Trophoblast cell (in vitro differentiated cells and primary cell): Measurements from ENCODE around the gene SENP5.
A peak's percentile ranks its signal among the peaks of the same experiment; 100 is the strongest.

ENCODE experiments used
- DNase-seq, 2 donors: peaks; one replicate each; pipeline ENCODE4 v3.0.0-alpha.2; 2016
- H2AFZ ChIP-seq: 2 replicates; pipeline ENCODE4 v1.6.1; 2013; ENCODE audit warnings: low read length, moderate library complexity, mild to moderate bottlenecking; ENCODE audit not compliant: insufficient read depth, poor library complexity
- H2AK5ac ChIP-seq: 2 replicates; pipeline ENCODE4 v1.6.1; 2013; ENCODE audit warnings: mild to moderate bottlenecking, low read length
- H2BK120ac ChIP-seq: 2 replicates; pipeline ENCODE4 v1.6.1; 2013; ENCODE audit warnings: low read length, mild to moderate bottlenecking, moderate library complexity; ENCODE audit not compliant: insufficient read depth, poor library complexity
- H2BK12ac ChIP-seq: 2 replicates; pipeline ENCODE4 v1.6.1; 2013; ENCODE audit warnings: mild to moderate bottlenecking, low read length, moderate library complexity
- H2BK5ac ChIP-seq: 2 replicates; pipeline ENCODE4 v1.6.1; 2013; ENCODE audit warnings: low read length, low read depth, moderate library complexity, mild to moderate bottlenecking; ENCODE audit not compliant: poor library complexity
- H3K14ac ChIP-seq: 2 replicates; pipeline ENCODE4 v1.6.1; 2013; ENCODE audit warnings: mild to moderate bottlenecking, low read length
- H3K18ac ChIP-seq: 2 replicates; pipeline ENCODE4 v1.6.1; 2013; ENCODE audit warnings: mild to moderate bottlenecking, low read length
- H3K23ac ChIP-seq: 2 replicates; pipeline ENCODE4 v1.6.1; 2013; ENCODE audit warnings: low read length
- H3K27ac ChIP-seq: 2 replicates; pipeline ENCODE4 v1.5.1; 2013; ENCODE audit warnings: low read depth, mild to moderate bottlenecking, inconsistent platforms, low read length, moderate library complexity
- H3K27me3 ChIP-seq: 2 replicates; pipeline ENCODE4 v1.6.1; 2013; ENCODE audit warnings: inconsistent platforms, mild to moderate bottlenecking, low read length, moderate library complexity; ENCODE audit not compliant: insufficient read depth
- H3K36me3 ChIP-seq, 2 experiments: 1 replicate in 1 of 2; 2 replicates in 1 of 2; pipeline ENCODE4 v1.6.1; 2013; ENCODE audit warnings: low read length in 2 of 2, mild to moderate bottlenecking in 2 of 2, moderate library complexity in 1 of 2; ENCODE audit not compliant: insufficient read depth in 2 of 2, control insufficient read depth in 1 of 2
- H3K4ac ChIP-seq: 2 replicates; pipeline ENCODE4 v1.6.1; 2013; ENCODE audit warnings: low read depth, mild to moderate bottlenecking, low read length, moderate library complexity
- H3K4me1 ChIP-seq, 2 experiments: 1 replicate in 1 of 2; 2 replicates in 1 of 2; pipeline ENCODE4 v1.6.1; 2013; ENCODE audit warnings: low read length in 2 of 2, mild to moderate bottlenecking in 2 of 2, moderate library complexity in 1 of 2; ENCODE audit not compliant: insufficient read depth in 2 of 2, control insufficient read depth in 1 of 2
- H3K4me2 ChIP-seq: 2 replicates; pipeline ENCODE4 v1.6.1; 2013; ENCODE audit warnings: inconsistent platforms, mild to moderate bottlenecking, low read length, moderate library complexity
- H3K4me3 ChIP-seq: 2 replicates; pipeline ENCODE4 v1.5.1; 2013; ENCODE audit warnings: mild to moderate bottlenecking, low read depth, low read length, inconsistent platforms
- H3K79me1 ChIP-seq: one replicate; pipeline ENCODE4 v1.6.1; 2013; ENCODE audit warnings: low read length
- H3K79me2 ChIP-seq: 2 replicates; pipeline ENCODE4 v1.6.1; 2013; ENCODE audit warnings: low read length, mild to moderate bottlenecking; ENCODE audit not compliant: control insufficient read depth, insufficient read depth, poor library complexity
- H3K9ac ChIP-seq: 2 replicates; pipeline ENCODE4 v1.6.1; 2013; ENCODE audit warnings: mild to moderate bottlenecking, low read length
- H3K9me3 ChIP-seq: 2 replicates; pipeline ENCODE4 v1.6.1; 2013; ENCODE audit warnings: low read depth, mild to moderate bottlenecking, control low read depth, inconsistent platforms, low read length; ENCODE audit not compliant: insufficient read depth
- H4K12ac ChIP-seq: 2 replicates; pipeline ENCODE4 v1.6.1; 2013; ENCODE audit warnings: low read depth, mild to moderate bottlenecking, low read length, moderate library complexity
- H4K8ac ChIP-seq: 2 replicates; pipeline ENCODE4 v1.6.1; 2013; ENCODE audit warnings: low read depth, mild to moderate bottlenecking, low read length, moderate library complexity
- H4K91ac ChIP-seq: one replicate; pipeline ENCODE4 v1.6.1; 2013; ENCODE audit warnings: low read depth, mild to moderate bottlenecking, low read length, moderate library complexity
- WGBS: extraction: QIAGEN DNeasy Blood & Tissue Kit; methylation state at CpG from one replicate; pipeline ENCODE4 v1.1.7; 2013; ENCODE audit warnings: missing lambda C conversion rate; ENCODE audit not compliant: insufficient read length, insufficient coverage; ENCODE audit errors: extremely low coverage; 5-methylcytosine and 5-hydroxymethylcytosine counted together

The SENP5 gene

GRCh38 chr3:196975349-196975748, 107.6 kb downstream of the SENP5 start:
- Histone ChIP-seq H3K4me3 (no peak overlapping the region), H3K4me2 (no peak overlapping the region), H3K79me1 (no peaks in the 10 kb centered on the region), H4K8ac (no peak overlapping the region), H2BK5ac (no peak overlapping the region), H2BK12ac (no peak overlapping the region), H3K18ac (no peak overlapping the region), H3K14ac (no peak overlapping the region), H3K4me1 (no peaks in the 10 kb centered on the region), H2AFZ (no peak overlapping the region), H3K36me3 (no peaks in the 10 kb centered on the region), H2BK120ac (no peak overlapping the region), H4K91ac (no peak overlapping the region), H3K9ac (no peak overlapping the region), H3K9me3 (peaks cover 5% of the 10 kb centered on the region), H3K27me3 (peaks cover 10% of the 10 kb centered on the region), H3K23ac (no peak overlapping the region), H2AK5ac (no peak overlapping the region), H3K4ac (no peak overlapping the region), H4K12ac (no peak overlapping the region), H3K79me2 (no peaks in the 10 kb centered on the region), H3K27ac (no peak overlapping the region)
- DNase-seq: no peak
- WGBS: no CpG with 5 or more reads among the region's 4 CpGs

DNA sequence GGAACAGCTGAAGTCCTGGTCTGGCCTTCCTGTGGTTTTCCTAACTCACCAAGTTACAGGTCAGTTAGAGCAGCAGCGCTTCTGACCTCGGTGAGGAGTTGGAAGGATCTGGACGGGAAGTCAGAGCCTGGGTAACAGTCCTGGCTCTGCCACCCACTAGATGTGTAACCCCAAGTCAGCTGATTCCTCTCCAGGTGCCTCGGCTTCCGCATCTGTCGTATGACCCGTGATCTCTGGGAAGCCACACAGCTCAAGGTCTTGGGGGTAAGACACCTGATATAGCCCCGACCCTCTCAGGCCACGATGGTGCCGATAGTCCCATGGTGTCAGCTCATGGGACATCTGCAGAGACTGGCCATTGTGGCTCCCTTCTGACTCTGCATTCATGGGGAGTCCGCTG, 109.2 kb downstream of the SENP5 start:
- Histone ChIP-seq H2BK5ac (no peak overlapping the region), H3K14ac (no peak overlapping the region), H4K8ac (no peak overlapping the region), H3K9ac (no peak overlapping the region), H3K79me2 (no peaks in the 10 kb centered on the region), H2AK5ac (no peak overlapping the region), H3K4me1 (no peaks in the 10 kb centered on the region), H3K36me3 (no peaks in the 10 kb centered on the region), H4K12ac (no peak overlapping the region), H3K4me2 (no peak overlapping the region), H3K23ac (no peak overlapping the region), H2BK12ac (no peak overlapping the region), H3K27ac (no peak overlapping the region), H2AFZ (no peak overlapping the region), H4K91ac (no peak overlapping the region), H3K9me3 (no peaks in the 10 kb centered on the region), H3K27me3 (no peaks in the 10 kb centered on the region), H3K4me3 (no peak overlapping the region), H3K18ac (no peak overlapping the region), H3K79me1 (no peaks in the 10 kb centered on the region), H3K4ac (no peak overlapping the region), H2BK120ac (no peak overlapping the region)
- WGBS: no CpG with 5 or more reads among the region's 11 CpGs
- no peak for DNase-seq

DNA sequence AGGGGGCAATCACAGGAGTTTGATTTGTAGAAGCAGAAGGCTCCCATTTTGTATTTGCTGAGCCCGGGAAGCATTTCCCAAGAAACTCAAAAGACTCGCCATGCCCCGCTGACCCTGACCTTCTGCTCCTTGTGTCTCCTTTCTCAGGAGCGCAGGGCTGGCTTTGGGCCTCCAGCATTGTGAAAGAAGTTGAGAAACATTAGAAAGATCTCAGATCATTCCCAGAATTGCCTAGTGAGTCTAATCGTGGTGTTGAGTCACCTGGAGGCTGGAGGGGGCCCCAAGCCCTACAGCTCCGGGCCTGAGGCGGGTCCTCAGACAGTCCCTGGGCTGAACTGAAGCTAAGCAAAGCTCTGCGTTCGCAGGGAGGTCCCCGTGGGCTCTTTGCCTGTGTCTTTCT, 111.8 kb downstream of the SENP5 start:
- no peak overlapping the region for H3K4me2 ChIP-seq
- H3K27me3 ChIP-seq: no peaks in the 10 kb centered on the region
- no peak overlapping the region for H4K12ac ChIP-seq
- no peak overlapping the region for H3K4me3 ChIP-seq
- H3K14ac ChIP-seq: no peak overlapping the region
- no peak overlapping the region for H2AFZ ChIP-seq
- H3K9ac ChIP-seq: no peak overlapping the region
- no peaks in the 10 kb centered on the region for H3K9me3 ChIP-seq
- DNase-seq: peak; percentile 76 to 79
- H3K36me3 ChIP-seq: no peaks in the 10 kb centered on the region
- H3K4me1 ChIP-seq: no peaks in the 10 kb centered on the region
- no peak overlapping the region for H4K91ac ChIP-seq
- no peak overlapping the region for H3K18ac ChIP-seq
- no peaks in the 10 kb centered on the region for H3K79me1 ChIP-seq
- H2AK5ac ChIP-seq: no peak overlapping the region
- no peak overlapping the region for H3K27ac ChIP-seq
- no peak overlapping the region for H2BK12ac ChIP-seq
- H2BK120ac ChIP-seq: no peak overlapping the region
- no CpG with 5 or more reads among the region's 10 CpGs for WGBS
- H3K4ac ChIP-seq: no peak overlapping the region
- no peak overlapping the region for H4K8ac ChIP-seq
- no peaks in the 10 kb centered on the region for H3K79me2 ChIP-seq
- no peak overlapping the region for H2BK5ac ChIP-seq
- H3K23ac ChIP-seq: no peak overlapping the region

DNA sequence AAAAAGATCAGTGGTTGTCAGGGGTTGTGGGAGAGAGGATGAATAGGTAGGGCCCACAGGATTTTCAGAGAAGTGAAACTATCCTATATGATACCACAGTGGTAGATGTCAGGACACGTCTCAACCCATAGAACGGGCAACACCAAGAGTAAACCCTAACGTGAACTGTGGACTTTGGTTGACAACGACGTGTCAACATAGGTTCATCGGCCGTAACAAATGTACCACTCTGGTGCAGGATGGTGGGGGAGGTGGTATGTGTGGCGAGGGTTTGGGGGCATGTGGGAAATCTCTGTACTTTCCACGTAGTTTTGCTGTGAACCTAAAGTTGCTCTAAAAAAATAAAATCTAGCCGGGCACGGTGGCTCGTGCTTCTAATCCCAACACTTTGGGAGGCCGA, 113.9 kb downstream of the SENP5 start:
- H2AK5ac ChIP-seq: no peak overlapping the region
- H3K79me1 ChIP-seq: no peaks in the 10 kb centered on the region
- H2BK12ac ChIP-seq: no peak overlapping the region
- no peaks in the 10 kb centered on the region for H3K9me3 ChIP-seq
- H3K36me3 ChIP-seq: no peaks in the 10 kb centered on the region
- no peak overlapping the region for H3K14ac ChIP-seq
- no peaks in the 10 kb centered on the region for H3K27me3 ChIP-seq
- no peak overlapping the region for H4K8ac ChIP-seq
- no peaks in the 10 kb centered on the region for H3K79me2 ChIP-seq
- DNase-seq: no peak
- H3K4me2 ChIP-seq: no peak overlapping the region
- no peak overlapping the region for H2BK120ac ChIP-seq
- no peaks in the 10 kb centered on the region for H3K4me1 ChIP-seq
- H3K4ac ChIP-seq: no peak overlapping the region
- no CpG with 5 or more reads among the region's 13 CpGs for WGBS
- H4K91ac ChIP-seq: no peak overlapping the region
- H3K9ac ChIP-seq: no peak overlapping the region
- H3K18ac ChIP-seq: no peak overlapping the region
- H4K12ac ChIP-seq: no peak overlapping the region
- H2AFZ ChIP-seq: no peak overlapping the region
- H3K23ac ChIP-seq: no peak overlapping the region
- no peak overlapping the region for H3K27ac ChIP-seq
- H2BK5ac ChIP-seq: no peak overlapping the region
- H3K4me3 ChIP-seq: no peak overlapping the region
